ENCODE measurements around the gene CLEC2L. TPM values are rescaled to one million over a fixed set of nuclear protein-coding genes. Genes with fewer than 3 reads are reported as not detected.

Gene CLEC2L
- total and polyA plus RNA-seq, 4 donors, result 0.05 TPM; not detected in 3

DNA sequence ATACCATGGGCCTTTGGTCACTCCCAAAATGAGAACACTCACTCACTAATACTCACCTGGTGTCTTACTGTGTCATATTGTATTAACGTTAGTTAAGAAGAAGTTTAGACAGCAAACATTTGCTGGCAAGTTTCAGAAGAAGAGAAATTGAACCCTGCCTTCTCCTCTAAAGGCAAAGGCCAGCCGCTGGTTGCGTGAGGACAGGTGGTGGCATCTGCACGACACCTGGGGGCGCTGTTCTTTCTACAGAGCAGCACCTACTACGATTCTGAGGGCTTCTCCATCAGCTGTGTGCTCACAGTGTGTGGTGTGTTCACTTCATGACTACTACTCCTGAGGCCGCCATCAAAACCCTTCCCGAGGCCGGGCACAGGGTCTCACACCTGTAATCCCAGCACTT, 17.9 kb upstream of the CLEC2L start:
- TF ChIP-seq GABPA (IDR thresholded peaks at IDR 0.05 in 1 of 2, conservative IDR thresholded peaks at IDR 0.05 in 1 of 2) (no peak), EGR1 (IDR thresholded peaks at IDR 0.05; ENCODE audit: low read depth in 2 of 2) (no peak), YY1 (IDR thresholded peaks at IDR 0.05) (no peak), FOXA1 (IDR thresholded peaks at IDR 0.05) (no peak), JUND (IDR thresholded peaks at IDR 0.05) (no peak)

DNA sequence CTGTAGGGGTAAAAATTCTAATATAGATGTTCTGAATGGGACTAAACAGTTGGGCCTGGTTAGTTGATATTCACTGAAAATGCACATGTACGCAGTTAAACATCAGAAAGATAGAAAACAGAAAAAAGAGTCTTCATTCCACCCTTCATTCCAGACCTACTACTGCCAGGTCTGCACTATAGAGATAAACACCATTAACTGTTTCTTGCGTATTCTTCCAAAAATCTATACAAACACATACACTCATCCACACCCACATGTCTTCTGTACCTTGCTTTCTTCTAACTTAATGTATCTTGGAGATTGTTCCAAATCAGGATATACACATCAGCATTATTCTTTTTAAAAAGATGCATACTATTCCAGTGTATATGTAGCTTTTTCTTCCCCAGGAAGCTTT, 13.9 kb upstream of the CLEC2L start:
- DNase-seq (ENCODE audit: low spot score), result no peak
- 94% methylated on average over 2 of the region's 2 CpGs for WGBS
- H3K27me3 ChIP-seq (ENCODE audit: control insufficient read depth in 4 of 4, insufficient read depth in 4 of 4, low read length in 3 of 4), result no peaks in the 10 kb centered on the region
- no peak overlapping the region for H3K27ac ChIP-seq (ENCODE audit: low read depth in 1 of 2, low read length in 2 of 2)
- TF ChIP-seq, protein P1, sequence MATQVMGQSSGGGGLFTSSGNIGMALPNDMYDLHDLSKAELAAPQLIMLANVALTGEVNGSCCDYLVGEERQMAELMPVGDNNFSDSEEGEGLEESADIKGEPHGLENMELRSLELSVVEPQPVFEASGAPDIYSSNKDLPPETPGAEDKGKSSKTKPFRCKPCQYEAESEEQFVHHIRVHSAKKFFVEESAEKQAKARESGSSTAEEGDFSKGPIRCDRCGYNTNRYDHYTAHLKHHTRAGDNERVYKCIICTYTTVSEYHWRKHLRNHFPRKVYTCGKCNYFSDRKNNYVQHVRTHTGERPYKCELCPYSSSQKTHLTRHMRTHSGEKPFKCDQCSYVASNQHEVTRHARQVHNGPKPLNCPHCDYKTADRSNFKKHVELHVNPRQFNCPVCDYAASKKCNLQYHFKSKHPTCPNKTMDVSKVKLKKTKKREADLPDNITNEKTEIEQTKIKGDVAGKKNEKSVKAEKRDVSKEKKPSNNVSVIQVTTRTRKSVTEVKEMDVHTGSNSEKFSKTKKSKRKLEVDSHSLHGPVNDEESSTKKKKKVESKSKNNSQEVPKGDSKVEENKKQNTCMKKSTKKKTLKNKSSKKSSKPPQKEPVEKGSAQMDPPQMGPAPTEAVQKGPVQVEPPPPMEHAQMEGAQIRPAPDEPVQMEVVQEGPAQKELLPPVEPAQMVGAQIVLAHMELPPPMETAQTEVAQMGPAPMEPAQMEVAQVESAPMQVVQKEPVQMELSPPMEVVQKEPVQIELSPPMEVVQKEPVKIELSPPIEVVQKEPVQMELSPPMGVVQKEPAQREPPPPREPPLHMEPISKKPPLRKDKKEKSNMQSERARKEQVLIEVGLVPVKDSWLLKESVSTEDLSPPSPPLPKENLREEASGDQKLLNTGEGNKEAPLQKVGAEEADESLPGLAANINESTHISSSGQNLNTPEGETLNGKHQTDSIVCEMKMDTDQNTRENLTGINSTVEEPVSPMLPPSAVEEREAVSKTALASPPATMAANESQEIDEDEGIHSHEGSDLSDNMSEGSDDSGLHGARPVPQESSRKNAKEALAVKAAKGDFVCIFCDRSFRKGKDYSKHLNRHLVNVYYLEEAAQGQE (IDR thresholded peaks at IDR 0.05), result no peak
- TF ChIP-seq TAF1 (conservative IDR thresholded peaks at IDR 0.05) (no peak), EGR1 (IDR thresholded peaks at IDR 0.05; ENCODE audit: low read depth in 2 of 2) (no peak), HNF4G (IDR thresholded peaks at IDR 0.05) (no peak), GABPA (IDR thresholded peaks at IDR 0.05 in 1 of 2, conservative IDR thresholded peaks at IDR 0.05 in 1 of 2) (no peak), FOXA2 (IDR thresholded peaks at IDR 0.05) (no peak), RXRA (IDR thresholded peaks at IDR 0.05) (no peak), FOXA1 (IDR thresholded peaks at IDR 0.05) (no peak), JUND (IDR thresholded peaks at IDR 0.05) (no peak), YY1 (IDR thresholded peaks at IDR 0.05) (no peak), SP1 (IDR thresholded peaks at IDR 0.05) (no peak), HNF4A (conservative IDR thresholded peaks at IDR 0.05) (no peak)
- TF ChIP-seq, protein P2, sequence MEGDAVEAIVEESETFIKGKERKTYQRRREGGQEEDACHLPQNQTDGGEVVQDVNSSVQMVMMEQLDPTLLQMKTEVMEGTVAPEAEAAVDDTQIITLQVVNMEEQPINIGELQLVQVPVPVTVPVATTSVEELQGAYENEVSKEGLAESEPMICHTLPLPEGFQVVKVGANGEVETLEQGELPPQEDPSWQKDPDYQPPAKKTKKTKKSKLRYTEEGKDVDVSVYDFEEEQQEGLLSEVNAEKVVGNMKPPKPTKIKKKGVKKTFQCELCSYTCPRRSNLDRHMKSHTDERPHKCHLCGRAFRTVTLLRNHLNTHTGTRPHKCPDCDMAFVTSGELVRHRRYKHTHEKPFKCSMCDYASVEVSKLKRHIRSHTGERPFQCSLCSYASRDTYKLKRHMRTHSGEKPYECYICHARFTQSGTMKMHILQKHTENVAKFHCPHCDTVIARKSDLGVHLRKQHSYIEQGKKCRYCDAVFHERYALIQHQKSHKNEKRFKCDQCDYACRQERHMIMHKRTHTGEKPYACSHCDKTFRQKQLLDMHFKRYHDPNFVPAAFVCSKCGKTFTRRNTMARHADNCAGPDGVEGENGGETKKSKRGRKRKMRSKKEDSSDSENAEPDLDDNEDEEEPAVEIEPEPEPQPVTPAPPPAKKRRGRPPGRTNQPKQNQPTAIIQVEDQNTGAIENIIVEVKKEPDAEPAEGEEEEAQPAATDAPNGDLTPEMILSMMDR (IDR thresholded peaks at IDR 0.05; ENCODE audit: low read depth, low read length, missing input control), result no peak
- TF ChIP-seq, protein P3, sequence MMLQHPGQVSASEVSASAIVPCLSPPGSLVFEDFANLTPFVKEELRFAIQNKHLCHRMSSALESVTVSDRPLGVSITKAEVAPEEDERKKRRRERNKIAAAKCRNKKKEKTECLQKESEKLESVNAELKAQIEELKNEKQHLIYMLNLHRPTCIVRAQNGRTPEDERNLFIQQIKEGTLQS (IDR thresholded peaks at IDR 0.05), result no peak
- TF ChIP-seq, protein P4, sequence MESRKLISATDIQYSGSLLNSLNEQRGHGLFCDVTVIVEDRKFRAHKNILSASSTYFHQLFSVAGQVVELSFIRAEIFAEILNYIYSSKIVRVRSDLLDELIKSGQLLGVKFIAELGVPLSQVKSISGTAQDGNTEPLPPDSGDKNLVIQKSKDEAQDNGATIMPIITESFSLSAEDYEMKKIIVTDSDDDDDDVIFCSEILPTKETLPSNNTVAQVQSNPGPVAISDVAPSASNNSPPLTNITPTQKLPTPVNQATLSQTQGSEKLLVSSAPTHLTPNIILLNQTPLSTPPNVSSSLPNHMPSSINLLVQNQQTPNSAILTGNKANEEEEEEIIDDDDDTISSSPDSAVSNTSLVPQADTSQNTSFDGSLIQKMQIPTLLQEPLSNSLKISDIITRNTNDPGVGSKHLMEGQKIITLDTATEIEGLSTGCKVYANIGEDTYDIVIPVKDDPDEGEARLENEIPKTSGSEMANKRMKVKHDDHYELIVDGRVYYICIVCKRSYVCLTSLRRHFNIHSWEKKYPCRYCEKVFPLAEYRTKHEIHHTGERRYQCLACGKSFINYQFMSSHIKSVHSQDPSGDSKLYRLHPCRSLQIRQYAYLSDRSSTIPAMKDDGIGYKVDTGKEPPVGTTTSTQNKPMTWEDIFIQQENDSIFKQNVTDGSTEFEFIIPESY (IDR thresholded peaks at IDR 0.05), result no peak
- no peaks in the 10 kb centered on the region for H3K4me1 ChIP-seq (ENCODE audit: control insufficient read depth in 4 of 4, insufficient read depth in 4 of 4, low read length in 3 of 4)
- H3K4me3 ChIP-seq (ENCODE audit: low read depth in 1 of 3, low read length in 3 of 3), result no peak overlapping the region
- no peak overlapping the region for H3K9ac ChIP-seq (ENCODE audit: low read depth in 1 of 2, low read length in 2 of 2)
- H3K9me3 ChIP-seq (ENCODE audit: control insufficient read depth in 4 of 4, low read length in 3 of 4), result no peaks in the 10 kb centered on the region
- H3K36me3 ChIP-seq (ENCODE audit: control insufficient read depth in 4 of 4, insufficient read depth in 3 of 4, low read depth in 1 of 4, low read length in 3 of 4), result no peaks in the 10 kb centered on the region

More for the DNA sequence above, 17.9 kb upstream of the CLEC2L start:
- Histone ChIP-seq H3K36me3 (ENCODE audit: control insufficient read depth in 4 of 4, insufficient read depth in 3 of 4, low read depth in 1 of 4, low read length in 3 of 4) (no peaks in the 10 kb centered on the region), H3K27ac (ENCODE audit: low read depth in 1 of 2, low read length in 2 of 2) (no peak overlapping the region), H3K9me3 (ENCODE audit: control insufficient read depth in 4 of 4, low read length in 3 of 4) (no peaks in the 10 kb centered on the region), H3K4me3 (ENCODE audit: low read depth in 1 of 3, low read length in 3 of 3) (no peak overlapping the region), H3K27me3 (ENCODE audit: control insufficient read depth in 4 of 4, insufficient read depth in 4 of 4, low read length in 3 of 4) (no peaks in the 10 kb centered on the region), H3K9ac (ENCODE audit: low read depth in 1 of 2, low read length in 2 of 2) (no peak overlapping the region), H3K4me1 (ENCODE audit: control insufficient read depth in 4 of 4, insufficient read depth in 4 of 4, low read length in 3 of 4) (no peaks in the 10 kb centered on the region)
- DNase-seq (ENCODE audit: low spot score), result no peak
- 69% methylated on average over 9 of the region's 9 CpGs for WGBS

Measured in liver (tissue), 9 donors.